Medulla oblongata (tissue), 1 donor: ENCODE results near the gene CA10.

Experiments
- DNase-seq: peaks from one replicate; pipeline ENCODE4 v3.0.0-alpha.2; 2015; ENCODE audit errors: extremely low spot score

The CA10 gene

DNA sequence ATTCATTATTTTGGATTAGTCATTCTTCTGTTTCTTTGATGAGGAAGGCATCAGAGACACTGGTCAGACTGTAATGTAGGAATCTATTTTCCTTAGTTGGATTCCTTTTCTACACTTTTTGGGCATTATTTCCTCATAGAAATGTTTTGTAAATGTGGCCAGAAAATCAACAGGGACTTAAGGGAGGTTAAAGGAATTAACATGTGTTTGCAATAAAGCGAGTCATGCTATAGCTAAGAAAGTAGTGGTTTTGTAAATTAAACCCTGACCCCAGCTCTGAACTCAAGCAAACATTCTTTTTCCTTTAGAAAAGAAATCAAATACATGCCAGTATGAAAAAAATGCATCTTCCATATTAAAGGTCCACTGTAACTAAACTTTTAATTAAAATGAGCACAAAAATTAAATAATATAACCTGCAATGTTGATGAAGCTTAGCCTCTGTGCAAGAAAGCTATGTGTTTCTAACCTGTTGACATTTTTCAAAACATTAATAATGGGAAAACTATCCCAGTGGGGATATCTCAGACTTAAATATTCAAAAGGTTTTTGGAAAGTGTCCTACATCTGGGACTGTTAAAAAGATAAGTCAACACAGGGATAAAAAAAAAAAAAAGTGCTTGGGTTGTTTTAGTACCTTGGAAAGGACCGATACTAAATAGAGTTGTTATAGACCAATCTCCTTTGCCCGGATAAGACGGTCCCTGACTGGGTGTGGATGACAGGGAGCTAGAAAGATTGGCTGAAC lies 428.0 kb downstream of the CA10 start:
- no peak for DNase-seq

DNA sequence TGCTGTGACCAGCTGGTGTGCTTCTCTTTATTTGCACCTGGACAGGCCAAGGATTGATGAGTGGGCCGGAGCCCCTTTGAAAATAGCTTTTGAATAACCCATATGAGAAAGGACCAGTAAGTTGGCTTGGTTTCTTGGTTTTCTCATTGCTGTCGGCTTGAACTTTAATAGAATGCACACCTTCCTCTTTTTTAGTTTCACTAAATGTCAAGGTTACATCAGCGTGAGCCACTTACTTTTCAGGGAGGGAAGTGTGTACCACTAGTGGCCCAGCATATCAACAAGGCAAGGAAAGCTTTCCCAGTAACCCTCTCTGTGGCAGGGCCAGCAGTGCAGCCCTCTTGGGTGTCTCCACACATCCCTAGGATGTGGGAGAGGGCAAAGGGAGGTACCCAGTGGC lies 433.3 kb downstream of the CA10 start:
- no peak for DNase-seq

DNA sequence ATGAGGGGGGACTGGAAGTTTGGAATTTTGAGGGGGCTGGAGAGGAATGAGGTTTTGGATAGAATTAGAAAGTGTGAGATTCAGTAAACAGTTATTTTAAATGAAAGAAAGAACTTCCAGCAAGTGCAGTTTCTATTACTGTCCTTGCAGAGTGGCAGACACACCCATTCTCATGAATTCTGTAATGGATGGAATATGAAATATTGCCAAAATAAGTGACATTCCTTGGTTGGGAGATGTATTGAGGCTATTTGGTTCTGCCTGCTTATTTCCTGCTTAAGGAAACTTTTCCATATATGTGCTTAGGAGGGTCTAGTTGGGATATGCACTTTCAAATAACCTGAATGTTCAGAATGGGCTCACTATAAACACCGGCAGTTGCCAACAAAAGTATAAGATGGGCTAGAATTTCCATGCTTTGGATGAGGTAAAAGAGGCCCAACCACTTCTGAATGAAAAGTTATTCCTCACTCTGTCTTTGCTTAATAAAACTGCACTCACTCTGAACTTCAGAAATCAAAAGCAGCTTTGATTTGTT lies 434.4 kb downstream of the CA10 start:
- no peak for DNase-seq

DNA sequence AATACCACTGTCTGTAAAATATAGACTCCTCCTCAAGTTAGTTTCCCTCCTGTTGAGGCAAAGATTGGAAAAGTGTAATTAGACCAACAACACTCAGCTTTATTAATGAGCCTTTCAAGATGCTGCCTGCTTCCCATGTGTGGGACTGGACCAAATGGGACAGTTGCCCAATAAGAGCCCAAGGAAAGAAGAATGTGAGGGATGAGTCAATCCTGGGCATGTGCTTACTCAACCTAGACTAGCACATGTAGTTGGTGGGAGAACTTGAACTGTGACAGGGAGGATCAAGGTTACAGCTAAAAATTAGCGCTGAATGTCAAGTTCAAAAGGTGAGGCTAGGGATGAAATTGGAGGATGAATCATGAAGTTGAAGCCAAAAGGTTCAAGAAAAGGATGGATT lies 435.5 kb downstream of the CA10 start:
- DNase-seq: no peak

DNA sequence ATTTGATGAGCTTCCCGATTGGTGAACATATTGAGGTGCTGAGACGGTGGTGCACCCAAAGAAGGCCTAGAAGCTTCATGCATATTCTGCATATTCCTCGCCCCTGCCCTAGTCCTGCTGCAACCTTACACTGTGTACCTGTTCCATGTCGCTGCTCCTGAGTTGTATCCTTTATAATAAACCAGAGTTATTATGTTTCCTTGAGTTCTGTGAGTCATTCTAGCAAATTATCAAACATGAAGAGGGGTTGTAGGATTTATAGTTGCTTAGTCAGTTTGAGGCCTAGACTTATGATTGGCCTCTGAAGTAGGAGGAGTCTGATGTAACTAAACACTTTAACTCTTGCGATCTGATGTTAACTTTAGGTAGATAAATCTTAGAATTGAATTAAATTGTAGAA lies 436.8 kb downstream of the CA10 start:
- DNase-seq: no peak

DNA sequence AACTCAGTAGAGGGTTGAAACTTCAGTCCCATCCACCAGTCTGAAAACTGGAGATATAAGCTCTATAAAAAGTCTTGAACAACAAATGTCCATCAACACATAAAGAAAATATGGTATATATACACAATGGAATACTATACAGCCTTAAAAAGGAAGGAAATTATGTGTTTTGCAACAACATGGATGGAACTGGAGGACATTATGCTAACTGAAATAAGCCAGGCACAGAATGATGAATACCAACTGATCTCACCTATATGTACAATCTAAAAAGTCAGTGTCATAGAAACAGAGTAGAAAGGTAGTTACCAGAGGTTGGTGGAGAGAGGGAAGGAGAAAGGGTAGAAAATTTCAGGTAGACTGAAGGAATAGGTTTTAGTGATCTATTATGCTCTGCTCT lies 438.1 kb downstream of the CA10 start:
- no peak for DNase-seq

DNA sequence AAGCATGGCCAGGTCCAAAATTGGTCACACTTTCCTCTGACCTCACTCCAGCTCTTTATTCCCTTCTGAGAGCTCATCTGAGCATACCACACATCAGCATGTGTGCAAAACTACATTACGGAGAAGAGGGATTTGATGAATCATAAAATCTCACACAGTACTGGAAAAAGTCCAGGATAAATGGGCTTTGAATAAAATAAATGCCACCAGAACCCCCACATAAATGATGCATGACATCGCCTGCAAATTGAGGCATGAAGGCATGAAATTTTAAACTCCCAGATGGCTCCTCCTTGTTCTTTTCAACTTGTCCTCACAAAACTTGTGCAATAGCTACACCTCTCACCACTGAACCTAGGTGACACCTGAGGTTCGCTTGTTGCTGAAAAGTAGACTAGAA lies 439.5 kb downstream of the CA10 start:
- no peak for DNase-seq

DNA sequence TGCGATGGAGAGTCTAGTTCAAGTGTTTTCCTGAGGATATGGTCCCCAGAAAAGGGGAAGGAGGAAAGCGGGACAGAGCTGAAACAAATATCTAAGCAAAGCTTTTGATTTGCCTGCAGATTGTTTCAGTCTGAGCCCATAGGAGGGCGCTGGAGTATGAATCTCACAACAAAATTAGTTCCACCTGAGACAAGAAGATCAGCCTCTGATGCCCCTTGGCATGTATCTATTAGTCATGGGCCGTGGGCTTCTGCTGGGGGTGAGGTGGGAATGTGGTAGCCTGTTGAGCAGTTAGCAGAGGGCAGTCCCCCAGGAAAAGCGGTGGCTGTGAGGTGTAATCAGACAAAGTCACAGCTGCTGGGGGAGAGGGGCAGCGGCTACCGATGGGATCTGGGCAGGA lies 446.9 kb downstream of the CA10 start:
- no peak for DNase-seq

DNA sequence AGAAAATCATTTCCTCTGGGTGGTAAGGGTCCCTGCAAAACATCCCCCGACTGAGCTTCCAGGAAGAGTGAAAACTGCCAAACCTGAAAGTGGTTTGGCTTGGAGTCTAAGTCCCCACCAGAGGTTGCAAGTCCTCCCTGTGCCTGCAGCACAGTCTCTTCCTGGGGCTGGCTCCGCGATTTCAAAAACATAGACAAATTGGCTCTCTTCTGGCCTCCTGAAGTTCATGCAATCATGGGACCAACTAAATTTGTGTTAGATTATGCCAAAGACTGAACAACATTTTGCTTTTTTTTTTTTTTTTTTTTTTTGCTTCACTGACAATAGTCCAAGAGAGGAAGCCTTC lies 447.9 kb downstream of the CA10 start:
- DNase-seq: no peak

DNA sequence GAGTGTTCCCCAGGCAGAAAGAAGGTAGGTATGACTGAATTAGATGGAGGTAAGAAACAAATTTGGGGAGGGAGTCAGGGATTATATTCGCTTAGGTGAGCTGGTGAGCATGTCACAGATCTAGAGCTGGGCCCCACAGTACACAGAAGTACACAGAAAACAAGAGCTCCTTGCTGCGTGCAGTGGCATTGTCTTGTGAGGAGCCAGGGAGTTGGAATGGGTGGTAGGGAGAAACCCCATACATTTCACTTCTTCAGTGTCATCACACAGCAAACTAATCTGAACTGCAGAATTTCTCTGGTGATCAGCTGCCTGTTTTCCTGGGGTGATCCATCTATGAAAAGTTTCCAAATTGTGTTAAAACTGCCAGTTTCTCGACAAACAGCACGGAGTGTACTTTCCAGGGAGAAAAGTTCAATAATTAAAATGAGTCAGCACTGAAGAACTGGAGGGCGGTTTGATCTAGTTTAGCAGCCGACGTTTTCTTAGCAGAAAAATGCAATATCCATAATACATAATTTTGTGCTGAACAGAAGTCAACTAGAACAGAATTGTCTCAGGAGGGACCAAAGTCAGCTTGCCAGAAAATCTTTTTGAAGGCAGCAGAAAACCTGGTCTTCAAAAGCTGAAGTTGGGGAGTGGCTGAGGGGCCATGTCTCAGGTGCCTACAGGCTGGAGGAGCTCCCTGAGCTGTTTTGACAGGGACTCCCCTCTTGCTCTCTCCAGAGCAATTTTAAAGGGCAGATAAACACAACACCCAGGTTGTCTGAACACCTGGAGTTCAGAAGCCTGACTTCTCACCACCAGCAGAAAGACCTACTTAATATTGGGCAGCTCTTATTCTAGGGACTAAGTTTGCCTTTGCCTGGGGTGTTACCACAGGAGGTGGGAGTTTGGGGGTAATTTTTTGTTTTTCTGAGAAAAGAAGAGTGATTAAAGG lies 448.6 kb downstream of the CA10 start:
- no peak for DNase-seq

DNA sequence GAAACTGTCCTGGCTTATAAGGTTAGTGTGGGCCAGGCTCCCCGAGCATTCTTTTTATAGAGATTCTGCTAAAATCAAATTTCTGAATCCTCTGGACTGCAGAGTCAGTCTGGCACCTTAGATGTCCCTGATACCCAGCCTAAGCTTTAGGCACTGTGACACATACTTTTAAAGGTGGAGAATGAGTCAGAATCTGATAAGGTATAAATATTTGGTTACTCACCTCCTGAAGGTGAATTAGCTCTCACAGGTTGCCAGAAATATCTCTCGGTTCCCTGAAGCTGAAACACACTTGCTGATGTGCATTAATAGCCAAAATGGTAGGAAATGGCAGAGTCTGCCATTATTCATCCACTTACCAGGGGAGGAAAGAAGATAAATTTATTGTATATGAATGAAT lies 451.3 kb downstream of the CA10 start:
- DNase-seq: no peak

DNA sequence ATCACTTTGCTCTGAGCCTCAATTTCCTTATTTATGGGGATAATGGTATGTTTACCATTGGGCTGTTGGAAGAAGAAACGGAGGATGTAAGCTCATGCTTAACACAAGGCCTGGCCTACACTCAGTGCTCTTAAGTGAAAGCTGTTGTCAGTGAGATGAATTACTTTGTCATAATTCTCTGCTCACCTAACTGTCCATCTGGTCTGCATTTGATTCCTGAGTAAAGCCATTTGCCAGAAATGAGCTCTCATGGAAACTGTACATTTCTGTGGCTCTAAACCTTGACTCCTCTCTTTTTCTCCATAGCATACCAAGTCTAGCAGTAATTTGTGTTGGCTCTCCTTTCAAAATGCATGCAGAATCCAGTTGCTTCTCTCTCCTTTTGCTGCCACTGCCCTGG lies 452.4 kb downstream of the CA10 start:
- no peak for DNase-seq

DNA sequence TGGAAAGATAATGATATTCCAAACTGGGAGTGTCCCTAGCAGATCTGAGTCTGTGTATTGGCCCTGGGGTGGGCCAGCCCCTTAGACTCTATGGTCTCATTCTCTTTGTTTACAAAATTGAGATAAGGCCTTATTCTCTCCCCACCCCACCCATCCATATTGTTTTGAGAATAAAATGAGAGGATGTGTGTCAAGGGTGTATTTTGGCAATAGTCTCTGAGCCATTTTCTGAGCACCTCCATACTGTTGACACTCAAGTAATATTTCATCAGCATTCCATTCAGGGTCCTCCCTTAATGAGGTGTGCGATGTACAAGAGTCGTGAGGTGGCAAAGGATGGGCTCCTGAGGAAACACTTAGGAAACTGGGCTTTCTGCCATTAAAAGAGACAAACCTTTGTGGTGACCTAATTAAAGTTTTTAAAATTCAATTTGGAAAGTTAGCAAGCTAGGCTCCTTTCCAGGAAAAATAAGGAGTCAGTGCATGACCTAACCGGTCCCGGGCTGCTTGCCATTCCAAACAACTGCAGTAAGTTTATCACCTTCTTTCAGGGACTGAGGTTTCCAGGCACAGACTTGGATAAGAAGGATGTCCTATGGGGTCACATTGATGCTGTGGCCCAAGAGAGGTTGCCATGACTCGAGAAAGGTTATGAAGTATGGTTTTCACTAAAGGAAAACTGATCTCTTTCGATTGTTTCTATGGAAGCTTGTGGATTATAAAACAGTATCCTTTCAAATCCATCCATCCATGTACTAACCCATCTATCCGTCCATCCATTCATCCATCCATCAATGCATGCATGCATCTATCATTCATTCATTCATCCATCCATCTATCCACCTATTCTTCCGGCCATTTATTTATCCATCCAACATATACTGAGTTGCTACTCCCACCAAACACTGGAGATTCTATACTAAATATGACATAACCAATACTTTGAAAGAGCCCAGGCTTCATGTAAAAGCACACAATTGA lies 454.9 kb downstream of the CA10 start:
- peak; percentile 3 for DNase-seq

DNA sequence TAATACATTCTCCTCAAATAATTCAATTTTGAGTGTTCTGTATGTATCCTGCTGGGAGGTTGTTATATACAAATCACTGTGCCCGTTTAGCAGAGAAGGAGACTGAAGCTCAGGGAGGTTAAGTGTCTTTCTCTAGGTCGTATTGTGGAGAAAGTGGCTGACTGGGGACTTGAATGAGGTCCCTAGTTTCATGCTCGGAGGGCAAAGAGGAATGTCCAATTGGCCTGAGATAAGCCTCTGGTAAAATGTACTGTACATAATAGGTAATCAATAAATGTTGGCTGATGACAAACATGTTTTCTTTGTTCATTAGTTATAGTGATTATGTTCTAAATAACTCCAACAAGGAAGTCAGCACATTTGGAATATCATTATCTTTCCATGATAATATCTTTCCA lies 455.6 kb downstream of the CA10 start:
- no peak for DNase-seq

DNA sequence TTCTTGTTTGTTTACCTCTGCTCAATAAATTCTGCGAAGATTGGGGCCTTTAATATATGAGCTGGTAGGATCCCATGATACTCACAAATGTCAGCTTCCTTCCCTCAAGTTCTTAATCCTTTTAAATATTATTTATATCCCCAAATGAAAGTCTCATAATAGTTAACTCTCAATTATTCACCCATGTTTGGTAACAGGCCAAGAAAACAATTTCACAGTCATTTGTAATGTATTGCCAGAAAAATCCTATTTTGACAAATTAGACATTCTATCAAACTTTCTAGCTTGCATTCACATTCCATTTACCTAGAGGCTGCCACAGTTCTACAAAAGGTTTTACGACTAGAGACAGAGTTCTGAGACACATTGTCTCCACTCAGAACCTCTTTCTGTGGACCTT lies 457.0 kb downstream of the CA10 start:
- DNase-seq: no peak

DNA sequence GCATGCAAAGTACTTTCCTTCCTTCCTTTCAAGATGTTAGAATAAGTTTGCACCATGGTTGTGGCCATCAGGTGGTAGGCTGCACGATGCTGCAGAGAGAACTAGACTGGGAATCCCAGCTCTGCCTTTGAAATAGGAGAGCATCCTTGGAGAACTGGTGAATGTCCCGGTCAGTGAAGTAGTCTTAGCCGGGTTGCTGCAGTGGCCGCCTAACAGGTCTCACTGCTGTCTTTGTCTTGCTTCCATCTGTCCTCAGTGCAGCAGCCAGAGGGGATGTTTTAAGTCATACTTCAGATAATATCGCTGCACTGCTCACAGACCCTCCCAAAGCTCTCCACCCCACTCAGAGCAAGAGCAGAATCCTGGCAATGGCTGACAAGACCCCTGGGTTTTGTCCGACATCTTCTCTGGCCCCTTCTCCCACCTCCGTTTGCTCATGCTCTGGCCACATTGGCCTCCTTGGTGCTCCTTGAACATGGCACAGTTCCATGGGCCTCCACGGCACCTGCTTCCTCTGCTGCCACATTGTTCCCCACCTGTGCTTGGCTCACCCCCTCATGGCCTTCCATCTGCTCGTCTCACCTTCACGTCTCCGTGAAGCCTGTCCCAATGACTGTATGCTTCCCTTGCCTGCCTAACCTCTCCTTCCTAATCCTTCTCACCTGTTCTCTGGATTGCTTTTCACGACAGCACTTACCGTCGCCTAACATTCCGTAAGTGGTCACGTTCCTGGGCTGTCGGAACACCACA lies 458.3 kb downstream of the CA10 start:
- no peak for DNase-seq

DNA sequence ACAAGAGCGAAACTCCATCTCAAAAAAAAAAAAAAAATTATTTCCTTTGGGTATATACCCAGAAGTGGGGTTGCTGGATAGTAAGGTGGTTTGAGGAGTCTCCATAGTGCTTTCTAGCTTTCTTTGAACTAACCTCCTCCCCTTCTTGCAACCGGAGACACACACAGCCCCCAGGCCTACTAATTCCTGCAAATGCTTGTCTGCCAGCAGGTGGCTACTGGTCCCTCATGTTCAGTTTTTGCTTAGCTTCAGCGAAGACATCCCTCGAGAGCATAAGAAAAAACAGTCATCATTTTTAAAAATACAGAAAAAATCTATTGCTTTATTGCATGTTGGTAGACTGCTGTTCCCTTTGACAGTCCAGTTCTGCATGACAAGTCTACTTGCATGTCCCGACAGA lies 459.2 kb downstream of the CA10 start:
- no peak for DNase-seq

DNA sequence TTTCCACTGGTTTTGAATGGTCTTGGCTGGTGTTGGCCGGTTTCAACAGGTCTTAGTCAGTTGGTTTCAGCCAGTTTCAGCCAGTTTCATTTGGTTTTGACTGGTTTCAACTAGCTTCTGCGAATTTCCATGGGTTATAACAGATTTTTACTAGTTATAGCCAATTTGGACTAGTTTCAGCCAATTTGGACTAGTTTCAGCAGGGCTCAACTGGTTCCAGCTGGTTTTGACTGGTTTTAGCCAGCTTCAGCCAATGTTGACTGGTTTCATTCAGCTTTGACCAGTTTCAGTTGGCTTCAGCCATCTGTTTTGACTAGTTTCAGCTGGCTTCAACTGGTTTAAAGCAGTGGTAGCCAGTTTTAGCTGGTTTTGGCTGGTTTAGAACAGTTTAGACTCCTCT lies 465.6 kb downstream of the CA10 start:
- DNase-seq: no peak

DNA sequence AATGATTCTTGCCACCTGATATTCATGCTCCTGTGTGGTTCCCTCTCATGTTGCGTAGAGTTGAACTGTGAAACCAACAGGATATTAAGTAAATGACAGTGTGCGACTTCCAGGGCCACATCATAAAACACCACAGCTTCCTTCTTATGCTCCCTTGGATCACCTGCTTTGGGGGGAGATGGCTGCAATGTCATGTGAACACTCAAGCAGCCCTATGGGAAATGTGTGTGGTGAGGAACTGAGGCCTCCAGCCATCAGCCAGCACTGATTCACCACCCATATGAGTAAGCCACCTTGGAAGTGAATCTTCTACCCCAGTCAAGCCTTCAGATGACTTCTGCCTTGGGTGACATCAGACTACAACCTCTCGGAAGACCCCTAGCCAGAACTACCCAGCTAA lies 470.6 kb downstream of the CA10 start:
- no peak for DNase-seq

DNA sequence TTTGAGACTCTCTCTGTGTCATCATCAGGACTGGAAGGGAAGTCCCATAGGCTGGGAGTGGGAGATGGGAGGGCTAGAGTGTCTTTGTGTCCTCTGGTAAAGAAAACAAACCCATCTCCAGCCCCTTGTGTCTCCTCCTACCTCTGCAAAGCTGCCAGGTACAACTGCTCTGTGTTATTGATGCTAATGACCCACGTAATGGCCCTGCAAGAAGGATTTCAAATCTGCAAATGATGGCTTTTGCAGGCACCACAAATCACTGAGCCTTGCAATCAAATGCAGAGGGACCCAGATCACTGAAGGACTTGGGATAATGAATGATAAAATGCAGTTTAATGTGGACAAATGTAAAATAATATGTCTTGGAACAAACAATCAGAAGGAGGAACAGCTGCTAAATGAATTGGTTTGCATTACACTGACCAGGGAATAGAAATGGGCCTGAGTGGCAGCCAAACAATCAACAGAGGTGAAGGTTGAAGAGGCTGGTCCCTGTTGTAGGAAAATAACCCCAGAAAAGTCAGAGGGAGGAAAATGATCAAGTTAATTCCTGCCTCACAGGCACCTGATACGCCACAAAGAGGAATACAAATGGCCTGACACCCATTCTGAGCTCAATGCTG lies 473.1 kb downstream of the CA10 start:
- DNase-seq: no peak

DNA sequence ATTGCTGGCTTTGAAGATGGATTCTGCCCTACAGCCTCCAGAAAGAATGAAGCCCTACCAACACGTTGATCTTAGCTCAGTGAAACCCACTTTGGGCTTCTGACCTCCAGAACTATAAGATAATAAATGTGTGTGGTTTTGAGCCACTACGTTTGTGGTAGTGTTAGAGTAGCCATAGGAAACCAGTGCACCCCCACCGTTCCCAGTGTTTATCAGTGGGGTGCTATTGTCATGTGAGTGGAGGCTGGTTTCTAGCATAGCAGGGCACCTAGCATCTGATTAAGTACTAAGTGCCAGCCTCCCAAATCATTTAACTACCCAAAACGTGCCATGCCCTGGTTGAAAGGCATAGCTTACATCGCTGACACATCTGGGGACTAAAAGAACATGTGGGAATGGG lies 474.3 kb downstream of the CA10 start:
- no peak for DNase-seq
